Neural cell (in vitro differentiated cells): ENCODE results near the gene PKM. TPM values are rescaled to one million over a fixed set of nuclear protein-coding genes. Genes with fewer than 3 reads are reported as not detected.
A peak's percentile ranks its signal among the peaks of the same experiment; 100 is the strongest.

Experiments
- H2AFZ ChIP-seq: fragments of 200-600, 300-800 bp; sonication (generic), shearing (Covaris generic); 2 replicates; pipeline ENCODE4 v1.6.0; 2014; ENCODE audit warnings: low read depth, mild to moderate bottlenecking, antibody characterized with exemption, low read length, moderate library complexity
- H3F3A ChIP-seq: fragments of 200-600 bp; shearing (Covaris generic); 2 replicates; pipeline ENCODE4 v1.6.1; 2016; ENCODE audit warnings: mild to moderate bottlenecking, moderate library complexity, mixed read lengths, antibody characterized with exemption, low read length; ENCODE audit not compliant: insufficient read depth, poor library complexity, severe bottlenecking
- H3K27ac ChIP-seq: fragments of 200-600, 300-800 bp; sonication (generic), shearing (Covaris generic); 2 replicates; pipeline ENCODE4 v1.5.1; 2014; ENCODE audit warnings: mild to moderate bottlenecking, low read length, moderate library complexity
- H3K27me3 ChIP-seq: fragments of 300-800, 200-600 bp; sonication (generic), shearing (Covaris generic); 2 replicates; pipeline ENCODE4 v1.6.0; 2014; ENCODE audit warnings: mild to moderate bottlenecking, low read depth, low read length, moderate library complexity; ENCODE audit not compliant: insufficient read depth
- H3K36me3 ChIP-seq: fragments of 300-800, 200-600 bp; sonication (generic), shearing (Covaris generic); 2 replicates; pipeline ENCODE4 v1.5.1; 2014; ENCODE audit warnings: mild to moderate bottlenecking, antibody characterized with exemption, low read length, moderate library complexity; ENCODE audit not compliant: insufficient read depth
- H3K4me2 ChIP-seq: fragments of 300-800, 200-600 bp; sonication (generic), shearing (Covaris generic); 2 replicates; pipeline ENCODE4 v1.6.0; 2014; ENCODE audit warnings: mild to moderate bottlenecking, low read length
- H3K4me3 ChIP-seq: fragments of 300-800, 200-600 bp; sonication (generic), shearing (Covaris generic); 2 replicates; pipeline ENCODE4 v1.5.1; 2014; ENCODE audit warnings: mild to moderate bottlenecking, low read length, moderate library complexity
- H3K79me2 ChIP-seq: fragments of 200-600 bp; shearing (Covaris generic); replicated peaks from 2 replicates; pipeline ENCODE4 v1.6.0; 2014; ENCODE audit warnings: mild to moderate bottlenecking, low read length, moderate library complexity; ENCODE audit not compliant: insufficient read depth
- H3K9ac ChIP-seq: fragments of 300-800, 200-600 bp; sonication (generic), shearing (Covaris generic); 2 replicates; pipeline ENCODE4 v1.6.1; 2016; ENCODE audit warnings: mild to moderate bottlenecking, low read length, mixed read lengths
- H3K9me2 ChIP-seq: fragments of 200-600 bp; shearing (Covaris generic); 2 replicates; pipeline ENCODE4 v1.6.1; 2016; ENCODE audit warnings: mild to moderate bottlenecking, low read length, mixed read lengths; ENCODE audit not compliant: insufficient read depth
- H3K9me3 ChIP-seq: fragments of 200-600, 300-800 bp; sonication (generic), shearing (Covaris generic); 2 replicates; pipeline ENCODE4 v1.6.1; 2016; ENCODE audit warnings: mild to moderate bottlenecking, mixed run types, low read length, moderate library complexity, mixed read lengths
- H4K20me1 ChIP-seq: fragments of 200-600 bp; shearing (Covaris generic); 2 replicates; pipeline ENCODE4 v1.6.1; 2016; ENCODE audit warnings: mild to moderate bottlenecking, mixed run types; ENCODE audit not compliant: insufficient read depth
- CTCF ChIP-seq: fragments of 450-650 bp; IDR thresholded peaks from 2 replicates; pipeline ENCODE4 v1.5.1; 2014; ENCODE audit warnings: antibody characterized with exemption, mild to moderate bottlenecking, moderate library complexity; ENCODE audit not compliant: poor library complexity, severe bottlenecking
- EP300 ChIP-seq: fragments of 450-650 bp; conservative IDR thresholded peaks from 2 replicates; pipeline ENCODE4 v1.6.1; 2014; ENCODE audit warnings: antibody characterized with exemption, mild to moderate bottlenecking, moderate library complexity; ENCODE audit not compliant: poor library complexity, severe bottlenecking
- EZH2 ChIP-seq: fragments of 200-600, 300-800 bp; shearing (Covaris generic), sonication (generic); IDR thresholded peaks from 2 replicates; pipeline ENCODE4 v1.6.1; 2014; ENCODE audit warnings: antibody characterized with exemption, low read length, borderline replicate concordance, mild to moderate bottlenecking; ENCODE audit not compliant: insufficient read depth, poor library complexity, severe bottlenecking
- MXI1 ChIP-seq: fragments of 450-650 bp; conservative IDR thresholded peaks from 2 replicates; pipeline ENCODE4 v1.6.1; 2014; ENCODE audit warnings: antibody characterized with exemption, mild to moderate bottlenecking; ENCODE audit not compliant: poor library complexity, severe bottlenecking
- POLR2AphosphoS5 ChIP-seq: IDR thresholded peaks from 2 replicates; pipeline ENCODE4 v1.6.1; 2012
- RAD21 ChIP-seq: fragments of 450-650 bp; conservative IDR thresholded peaks from 2 replicates; pipeline ENCODE4 v1.6.1; 2014; ENCODE audit warnings: antibody characterized with exemption, mild to moderate bottlenecking, moderate library complexity
- REST ChIP-seq: IDR thresholded peaks from 2 replicates; pipeline ENCODE4 v1.6.1; 2012; ENCODE audit warnings: borderline replicate concordance
- SMC3 ChIP-seq: fragments of 450-650 bp; conservative IDR thresholded peaks from 2 replicates; pipeline ENCODE4 v1.6.1; 2014; ENCODE audit warnings: antibody characterized with exemption, mild to moderate bottlenecking, moderate library complexity; ENCODE audit not compliant: poor library complexity
- TAF1 ChIP-seq: IDR thresholded peaks from 2 replicates; pipeline ENCODE4 v1.6.1; 2012; ENCODE audit warnings: low read depth
- polyA plus RNA-seq: library from polyadenylated mRNA; depleted of rRNA; stranded (reverse); fragments of >200 nt; gene quantifications from 2 replicates; pipeline ENCODE4 v1.2.3, GENCODE V29; 2014

PKM gene
- polyA plus RNA-seq, 1 donor from 2014 or later, result 361 TPM

- Histone ChIP-seq H3K9me2 (no peaks in the 10 kb centered on the region), H3K36me3 (no peaks in the 10 kb centered on the region), H2AFZ (no peak overlapping the region), H4K20me1 (no peaks in the 10 kb centered on the region), H3K79me2 (no peaks in the 10 kb centered on the region), H3K4me2 (no peak overlapping the region), H3K27ac (no peak overlapping the region), H3K9ac (no peak overlapping the region), H3K4me3 (no peak overlapping the region), H3F3A (no peaks in the 10 kb centered on the region), H3K9me3 (no peaks in the 10 kb centered on the region), H3K27me3 (no peaks in the 10 kb centered on the region)
- TF ChIP-seq EP300 (no peak), RAD21 (no peak), SMC3 (no peak), REST (no peak), MXI1 (no peak), POLR2AphosphoS5 (no peak), TAF1 (no peak), EZH2 (no peak), CTCF (no peak)
These were observed 64.1 kb downstream of the PKM start for GRCh38 chr15:72166716-72167417.

GRCh38 chr15:72163719-72164118, 67.3 kb downstream of the PKM start:
- H2AFZ ChIP-seq, result peak overlapping the region; percentile 41
- H3K9me2 ChIP-seq, result no peaks in the 10 kb centered on the region
- TF ChIP-seq EP300 (peak; percentile 32), CTCF (no peak), TAF1 (no peak), POLR2AphosphoS5 (peak; percentile 31), REST (no peak), SMC3 (peak; percentile 12), RAD21 (peak; percentile 11), MXI1 (no peak)
- H3K79me2 ChIP-seq, result no peaks in the 10 kb centered on the region
- no peaks in the 10 kb centered on the region for H3F3A ChIP-seq
- peak overlapping the region; percentile 40 for H3K4me3 ChIP-seq
- peak overlapping the region; percentile 54 for H3K9ac ChIP-seq
- peak overlapping the region; percentile 80 for H3K27ac ChIP-seq
- H3K9me3 ChIP-seq, result no peaks in the 10 kb centered on the region
- H3K27me3 ChIP-seq, result no peaks in the 10 kb centered on the region
- H3K4me2 ChIP-seq, result peak overlapping the region; percentile 52
- no peaks in the 10 kb centered on the region for H3K36me3 ChIP-seq
- no peaks in the 10 kb centered on the region for H4K20me1 ChIP-seq
